ENCODE data around the gene RTP2. TPM values are rescaled to one million over a fixed set of nuclear protein-coding genes. Genes with fewer than 3 reads are reported as not detected.

RTP2 gene
- total and polyA plus RNA-seq, 2 donors (not counting 3 experiments of a cell fraction or from before 2014, with no cell fraction given), result not detected

DNA sequence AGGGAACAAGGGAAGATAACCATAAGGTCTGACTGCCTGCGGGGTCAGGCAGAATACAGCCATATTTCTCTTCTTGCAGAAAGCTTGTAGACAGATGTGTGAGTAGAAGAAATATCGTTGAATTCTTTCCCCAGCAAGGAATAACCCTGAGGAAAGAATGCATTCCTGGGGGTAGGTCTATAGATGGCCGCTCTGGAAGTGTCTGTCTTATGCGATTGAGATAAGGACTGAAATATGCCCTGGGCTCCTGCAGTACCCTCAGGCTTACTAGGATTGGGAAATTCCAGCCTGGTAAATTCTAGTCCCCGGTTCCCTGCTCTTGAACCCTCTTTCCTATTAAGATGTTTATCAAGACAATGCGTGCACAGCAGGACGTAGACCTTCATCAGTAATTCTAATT lies 16.4 kb downstream of the RTP2 start:
- no TSS peak for BruUV-seq (replicated peaks)
- FAIRE-seq (no peak), DNase-seq (ENCODE audit: low read depth, low spot score) (no peak)
- Histone ChIP-seq H3K79me2 (ENCODE audit: control insufficient read depth, insufficient read depth, low read length) (no peaks in the 10 kb centered on the region), H3K27me3 (ENCODE audit: control insufficient read depth in 2 of 2, insufficient read depth in 2 of 2, low read length in 2 of 2) (peaks cover 3 to 5% of the 10 kb centered on the region in 2 experiments), H3K9me1 (replicated peaks; ENCODE audit: control insufficient read depth, extremely low read depth, insufficient read depth, low read length) (no peaks in the 10 kb centered on the region), H3K9ac (replicated peaks; ENCODE audit: extremely low read depth, insufficient read depth, low read length) (no peak overlapping the region), H3K4me3 (replicated peaks in 1 of 3; ENCODE audit: insufficient read depth in 1 of 3, low read depth in 1 of 3, low read length in 3 of 3) (no peak overlapping the region), H2AFZ (ENCODE audit: low read depth, low read length) (no peak overlapping the region), H3K4me2 (ENCODE audit: insufficient read depth, low read length) (no peak overlapping the region), H3K9me3 (replicated peaks; ENCODE audit: control insufficient read depth, insufficient read depth, low read length) (no peaks in the 10 kb centered on the region), H3K36me3 (ENCODE audit: control insufficient read depth in 2 of 2, extremely low read depth in 1 of 2, insufficient read depth in 2 of 2, low read length in 2 of 2) (no peaks in the 10 kb centered on the region), H3K4me1 (ENCODE audit: control insufficient read depth, extremely low read depth, insufficient read depth, low read length) (no peaks in the 10 kb centered on the region), H4K20me1 (replicated peaks; ENCODE audit: control insufficient read depth, extremely low read depth, insufficient read depth, low read length) (no peaks in the 10 kb centered on the region), H3K27ac (ENCODE audit: insufficient read depth, low read depth, low read length) (no peak overlapping the region)
- ChIA-PET CTCF (no interaction called here), POLR2A (no interaction called here)
- dilution Hi-C loops (cut with MboI; ENCODE audit: extremely low pct_ligation_motif_present, low sequenced_read_pairs) (loop anchor here (25.0 kb wide), 1 partner anchor 374 kb away; no protein-coding TSS in a partner anchor), intact Hi-C loops (cut with micrococcal nuclease) (no loop called here)
- TF ChIP-seq POLR2A (IDR thresholded peaks at IDR 0.05; ENCODE audit: low read depth, low read length), result no peak
- TF ChIP-seq, protein P1, sequence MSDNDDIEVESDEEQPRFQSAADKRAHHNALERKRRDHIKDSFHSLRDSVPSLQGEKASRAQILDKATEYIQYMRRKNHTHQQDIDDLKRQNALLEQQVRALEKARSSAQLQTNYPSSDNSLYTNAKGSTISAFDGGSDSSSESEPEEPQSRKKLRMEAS (IDR thresholded peaks at IDR 0.05; ENCODE audit: insufficient read depth, insufficient read length), result no peak
- TF ChIP-seq EZH2 (IDR thresholded peaks at IDR 0.05; ENCODE audit: borderline replicate concordance, low read depth, low read length, severe bottlenecking), result no peak
- no peak for TF ChIP-seq JUN (IDR thresholded peaks at IDR 0.05; ENCODE audit: borderline replicate concordance, insufficient read depth, insufficient read length, low read depth)
- TF ChIP-seq GATA2 (IDR thresholded peaks at IDR 0.05; ENCODE audit: insufficient read depth, insufficient read length, low read depth, low read length), result no peak
- TF ChIP-seq FOS (IDR thresholded peaks at IDR 0.05; ENCODE audit: borderline replicate concordance, insufficient read depth, low read length), result no peak
- no peak for TF ChIP-seq MYC (IDR thresholded peaks at IDR 0.05; ENCODE audit: low read depth, low read length)
- no peak for TF ChIP-seq POLR2AphosphoS5 (IDR thresholded peaks at IDR 0.05; ENCODE audit: insufficient read depth, low read depth, low read length)
- TF ChIP-seq, protein P2, sequence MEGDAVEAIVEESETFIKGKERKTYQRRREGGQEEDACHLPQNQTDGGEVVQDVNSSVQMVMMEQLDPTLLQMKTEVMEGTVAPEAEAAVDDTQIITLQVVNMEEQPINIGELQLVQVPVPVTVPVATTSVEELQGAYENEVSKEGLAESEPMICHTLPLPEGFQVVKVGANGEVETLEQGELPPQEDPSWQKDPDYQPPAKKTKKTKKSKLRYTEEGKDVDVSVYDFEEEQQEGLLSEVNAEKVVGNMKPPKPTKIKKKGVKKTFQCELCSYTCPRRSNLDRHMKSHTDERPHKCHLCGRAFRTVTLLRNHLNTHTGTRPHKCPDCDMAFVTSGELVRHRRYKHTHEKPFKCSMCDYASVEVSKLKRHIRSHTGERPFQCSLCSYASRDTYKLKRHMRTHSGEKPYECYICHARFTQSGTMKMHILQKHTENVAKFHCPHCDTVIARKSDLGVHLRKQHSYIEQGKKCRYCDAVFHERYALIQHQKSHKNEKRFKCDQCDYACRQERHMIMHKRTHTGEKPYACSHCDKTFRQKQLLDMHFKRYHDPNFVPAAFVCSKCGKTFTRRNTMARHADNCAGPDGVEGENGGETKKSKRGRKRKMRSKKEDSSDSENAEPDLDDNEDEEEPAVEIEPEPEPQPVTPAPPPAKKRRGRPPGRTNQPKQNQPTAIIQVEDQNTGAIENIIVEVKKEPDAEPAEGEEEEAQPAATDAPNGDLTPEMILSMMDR (IDR thresholded peaks at IDR 0.05; ENCODE audit: extremely low read depth in 1 of 2, insufficient read depth in 1 of 2, low read depth in 1 of 2, low read length in 2 of 2), result no peak
